HG03039 (cell line): Measurements from ENCODE around the gene PSMD2.
A peak's percentile ranks its signal among the peaks of the same experiment; 100 is the strongest.

Experiments
- ATAC-seq: cut with Tn5 transposase; IDR thresholded peaks from one replicate; pipeline ENCODE4 v1.9.1; 2021; ENCODE audit warnings: mild to moderate bottlenecking, moderate library complexity; ENCODE audit not compliant: unreplicated experiment

Gene PSMD2

GRCh38 chr3:184277366-184277765 is 21.7 kb upstream of the PSMD2 start:
- ATAC-seq: no peak

GRCh38 chr3:184282941-184283340 is 16.1 kb upstream of the PSMD2 start:
- ATAC-seq: no peak

GRCh38 chr3:184283681-184284080 is 15.4 kb upstream of the PSMD2 start:
- ATAC-seq: no peak

- no peak for ATAC-seq
These were observed 14.3 kb upstream of the PSMD2 start for GRCh38 chr3:184284696-184285095.

- no peak for ATAC-seq
These were observed 9.6 kb upstream of the PSMD2 start for GRCh38 chr3:184289426-184289938.

GRCh38 chr3:184290331-184290730 is 8.7 kb upstream of the PSMD2 start:
- ATAC-seq: no peak

GRCh38 chr3:184291044-184291737 is 7.8 kb upstream of the PSMD2 start:
- no peak for ATAC-seq

- ATAC-seq: no peak
These were observed 7.1 kb upstream of the PSMD2 start for GRCh38 chr3:184291738-184292445.

GRCh38 chr3:184295771-184296170 is 3.3 kb upstream of the PSMD2 start:
- ATAC-seq: no peak

- ATAC-seq: no peak
These were observed 2.4 kb upstream of the PSMD2 start for GRCh38 chr3:184296616-184297015.

- ATAC-seq: no peak
These were observed 692 bp downstream of the PSMD2 start for GRCh38 chr3:184299488-184300377.

- no peak for ATAC-seq
These were observed 1.3 kb downstream of the PSMD2 start for GRCh38 chr3:184300378-184300720.

- ATAC-seq: no peak
These were observed 6.5 kb downstream of the PSMD2 start for GRCh38 chr3:184305577-184305976.

GRCh38 chr3:184306341-184306972 is 7.4 kb downstream of the PSMD2 start:
- ATAC-seq: no peak

GRCh38 chr3:184307915-184308314 is 8.9 kb downstream of the PSMD2 start:
- no peak for ATAC-seq

- ATAC-seq: no peak
These were observed 9.7 kb downstream of the PSMD2 start for GRCh38 chr3:184308744-184309143.

- ATAC-seq: no peak
These were observed 12.6 kb downstream of the PSMD2 start for GRCh38 chr3:184311633-184312032.

GRCh38 chr3:184314363-184314699 is 15.3 kb downstream of the PSMD2 start, which contains the start of gene EIF4G1:
Gene EIF4G1 (plus strand): TSS chr3:184314606. CDS start chr3:184315797, 1,191 bp downstream.
- peak; percentile 75 for ATAC-seq

GRCh38 chr3:184314700-184315542 is 15.9 kb downstream of the PSMD2 start:
- ATAC-seq: peak; percentile 42

- ATAC-seq: no peak
These were observed 16.5 kb downstream of the PSMD2 start for GRCh38 chr3:184315543-184315867.
